Measurements from ENCODE around the gene UROC1.

The UROC1 gene

DNA sequence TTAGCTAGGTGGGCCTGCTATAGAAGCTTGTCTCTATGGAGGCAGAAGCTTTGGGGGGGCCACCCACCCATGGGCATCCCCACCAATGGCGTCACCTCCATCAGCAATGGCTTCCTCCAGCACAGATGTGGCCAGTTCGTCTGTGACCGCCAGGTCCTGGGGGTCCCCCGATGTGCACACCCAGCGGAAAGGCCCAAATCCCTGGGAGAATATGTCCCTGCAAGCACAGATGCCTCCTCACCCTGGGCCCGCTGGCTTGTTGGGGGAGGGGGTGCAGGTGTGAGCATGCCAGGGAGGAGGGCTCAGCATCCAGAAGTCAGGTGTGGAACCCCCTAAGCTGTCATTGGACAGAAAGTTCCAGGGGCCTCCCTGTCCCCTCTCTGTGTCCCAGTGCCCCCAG is 19.6 kb downstream of the UROC1 start:
- TF ChIP-seq, protein P1, sequence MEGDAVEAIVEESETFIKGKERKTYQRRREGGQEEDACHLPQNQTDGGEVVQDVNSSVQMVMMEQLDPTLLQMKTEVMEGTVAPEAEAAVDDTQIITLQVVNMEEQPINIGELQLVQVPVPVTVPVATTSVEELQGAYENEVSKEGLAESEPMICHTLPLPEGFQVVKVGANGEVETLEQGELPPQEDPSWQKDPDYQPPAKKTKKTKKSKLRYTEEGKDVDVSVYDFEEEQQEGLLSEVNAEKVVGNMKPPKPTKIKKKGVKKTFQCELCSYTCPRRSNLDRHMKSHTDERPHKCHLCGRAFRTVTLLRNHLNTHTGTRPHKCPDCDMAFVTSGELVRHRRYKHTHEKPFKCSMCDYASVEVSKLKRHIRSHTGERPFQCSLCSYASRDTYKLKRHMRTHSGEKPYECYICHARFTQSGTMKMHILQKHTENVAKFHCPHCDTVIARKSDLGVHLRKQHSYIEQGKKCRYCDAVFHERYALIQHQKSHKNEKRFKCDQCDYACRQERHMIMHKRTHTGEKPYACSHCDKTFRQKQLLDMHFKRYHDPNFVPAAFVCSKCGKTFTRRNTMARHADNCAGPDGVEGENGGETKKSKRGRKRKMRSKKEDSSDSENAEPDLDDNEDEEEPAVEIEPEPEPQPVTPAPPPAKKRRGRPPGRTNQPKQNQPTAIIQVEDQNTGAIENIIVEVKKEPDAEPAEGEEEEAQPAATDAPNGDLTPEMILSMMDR (IDR thresholded peaks at IDR 0.05; ENCODE audit: control extremely low read depth, extremely low read depth, low read depth, missing control alignments): no peak
- no peak for DNase-seq (ENCODE audit: extremely low spot score)
- ChIA-PET CTCF (no interaction called here), POLR2A (no interaction called here)

DNA sequence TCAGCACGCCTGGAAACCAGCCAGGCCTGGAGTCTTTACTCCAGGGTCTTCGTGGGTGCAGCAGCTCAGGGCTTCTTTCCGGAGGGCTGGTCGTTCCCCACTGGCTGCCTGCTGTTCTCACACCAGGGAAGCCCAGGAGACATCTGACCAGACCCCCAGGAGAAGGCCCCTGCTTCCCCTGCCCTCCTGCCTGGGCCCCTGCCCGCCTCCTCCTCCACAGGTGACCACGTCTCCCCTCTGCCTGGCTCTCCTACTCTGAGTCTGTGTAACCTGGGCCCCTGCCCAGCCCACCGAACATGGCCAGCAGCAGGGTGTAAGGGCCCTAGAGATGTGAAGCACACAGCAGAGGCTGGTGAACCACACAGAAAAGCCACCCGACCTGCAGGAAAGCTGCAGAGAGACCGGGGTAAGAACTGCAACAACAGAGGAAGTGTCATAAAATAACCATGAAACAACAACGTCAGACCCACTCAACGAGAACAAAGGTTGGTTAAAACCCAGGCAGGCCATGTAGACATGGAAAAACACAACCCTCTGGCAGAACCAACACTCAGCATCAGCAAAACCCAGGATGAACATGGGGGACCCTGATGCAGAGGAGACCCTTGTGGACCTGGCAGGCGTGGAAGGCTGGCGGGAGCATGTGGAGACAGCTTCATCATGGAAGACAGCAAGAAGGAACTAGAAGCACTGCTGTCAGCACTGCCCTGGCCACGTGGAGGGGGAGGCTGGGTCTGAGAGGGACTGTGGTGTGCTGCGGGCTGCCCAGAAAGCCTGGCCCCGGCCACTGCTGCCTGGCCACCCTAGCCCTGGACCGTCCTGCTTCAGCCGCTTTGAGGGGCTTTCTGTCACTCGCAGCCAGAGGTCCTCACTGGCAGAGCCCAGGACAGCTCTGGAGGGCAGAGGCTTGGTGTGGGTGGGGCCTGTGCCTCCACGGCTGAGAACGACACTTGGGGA is 20.4 kb downstream of the UROC1 start:
- ChIA-PET CTCF (interaction anchor here (1.5 kb wide), 1 partner anchor 22 kb away, joined by 3 read pairs; no protein-coding TSS in a partner anchor), POLR2A (no interaction called here)

DNA sequence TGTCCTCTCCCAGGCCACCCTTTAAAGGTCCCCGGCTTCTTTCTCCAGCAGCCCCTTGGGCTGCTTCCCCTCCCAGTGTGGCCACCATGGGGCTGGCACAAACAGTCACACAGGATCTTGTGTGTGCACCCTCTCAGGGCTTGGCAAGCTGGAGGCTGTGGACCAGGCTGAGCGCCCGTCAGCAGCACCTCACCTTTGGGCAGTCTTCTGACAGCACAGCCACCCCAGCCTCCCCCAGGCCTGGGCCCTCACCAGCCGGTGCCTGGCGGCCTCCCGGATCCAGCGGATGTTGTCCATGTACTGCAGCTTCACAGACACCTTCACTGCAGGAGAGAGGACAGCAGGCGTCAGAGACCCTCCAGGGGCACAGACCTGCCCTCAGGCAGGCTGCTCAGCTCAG is 21.8 kb downstream of the UROC1 start:
- CTCF ChIA-PET: no interaction called here
- POLR2A ChIA-PET: no interaction called here
- DNase-seq (ENCODE audit: extremely low spot score): no peak
- TF ChIP-seq, protein P1 (IDR thresholded peaks at IDR 0.05; ENCODE audit: control extremely low read depth, extremely low read depth, low read depth, missing control alignments): no peak

More for the DNA sequence above, 20.4 kb downstream of the UROC1 start:
- TF ChIP-seq, protein P1 (IDR thresholded peaks at IDR 0.05; ENCODE audit: control extremely low read depth, extremely low read depth, low read depth, missing control alignments): no peak
- no peak for DNase-seq (ENCODE audit: extremely low spot score)

DNA sequence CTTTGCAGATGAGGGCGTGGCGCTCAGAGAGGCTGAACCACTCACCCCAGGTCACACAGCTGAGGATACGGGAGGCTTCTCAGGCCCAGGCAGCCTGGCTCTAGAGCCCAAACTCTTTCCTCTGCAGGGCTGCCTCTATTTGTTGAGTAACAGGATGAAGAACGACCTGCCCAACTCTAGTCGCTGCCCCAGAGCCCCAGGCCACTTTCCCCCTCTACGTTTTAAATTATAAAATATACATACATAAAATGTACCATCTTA is 22.7 kb downstream of the UROC1 start:
- DNase-seq (ENCODE audit: extremely low spot score): no peak
- POLR2A ChIA-PET: no interaction called here

DNA sequence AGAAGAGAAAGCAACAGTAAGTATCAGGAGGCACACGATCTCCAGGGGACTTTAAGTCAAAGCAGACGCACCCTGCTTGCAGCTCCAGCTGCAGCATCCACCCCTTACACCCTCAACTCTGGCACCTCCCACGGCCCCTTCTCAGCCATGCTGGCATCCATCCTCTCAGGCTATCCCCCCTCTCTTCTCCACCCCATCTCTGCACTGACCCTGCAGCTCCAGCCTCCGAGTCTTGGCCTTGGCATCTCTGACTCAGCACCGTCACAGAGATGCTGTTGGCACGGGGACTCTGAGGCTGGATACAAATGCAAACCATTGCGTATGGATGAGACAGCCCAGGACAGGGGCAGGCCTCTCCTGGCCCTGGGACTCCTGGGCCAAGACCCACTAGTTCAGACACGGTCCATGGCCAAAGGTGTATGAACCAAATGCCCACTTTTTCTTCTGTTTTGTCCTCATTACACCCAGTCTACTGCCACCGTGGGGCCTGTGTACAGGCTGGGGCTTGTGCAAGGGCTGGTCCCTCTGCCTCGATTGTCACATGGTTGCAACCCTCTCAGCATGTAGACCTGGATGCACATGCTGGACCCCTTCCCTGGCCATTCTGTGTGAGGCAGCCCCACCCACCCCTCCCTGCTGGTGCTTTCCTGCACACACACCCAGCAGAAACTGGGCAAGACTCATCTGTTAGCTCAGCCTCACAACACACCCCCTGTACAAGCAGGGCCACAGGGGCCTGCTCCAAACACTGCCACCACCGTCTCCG is 23.2 kb downstream of the UROC1 start:
- DNase-seq (ENCODE audit: extremely low spot score): no peak
- TF ChIP-seq, protein P1 (IDR thresholded peaks at IDR 0.05; ENCODE audit: control extremely low read depth, extremely low read depth, low read depth, missing control alignments): no peak
- ChIA-PET CTCF (no interaction called here), POLR2A (no interaction called here)

More for the DNA sequence above, 22.7 kb downstream of the UROC1 start:
- CTCF ChIA-PET: no interaction called here
- TF ChIP-seq, protein P1 (IDR thresholded peaks at IDR 0.05; ENCODE audit: control extremely low read depth, extremely low read depth, low read depth, missing control alignments): no peak

- ChIA-PET POLR2A (no interaction called here), CTCF (no interaction called here)
- DNase-seq (ENCODE audit: extremely low spot score): no peak
- TF ChIP-seq, protein P1 (IDR thresholded peaks at IDR 0.05; ENCODE audit: control extremely low read depth, extremely low read depth, low read depth, missing control alignments): no peak
Measured at GRCh38 chr3:126493739-126494138, 23.8 kb downstream of the UROC1 start.
